Stimulated activated CD4-positive, alpha-beta T cell treated with anti-CD3 and anti-CD28 coated beads, Interleukin-1b, Interleukin-23, amount 100 ng/mL, for 24 hours (primary cell): ENCODE measurements around the gene SRRM1.

Source experiments
- DNase-seq, 4 experiments: peaks; one replicate each; pipeline ENCODE4 v3.0.0-alpha.2; 2020; ENCODE audit warnings: low read depth in 4 of 4, low spot score in 1 of 4

SRRM1 gene

GRCh38 chr1:24642481-24643362 is at the start of gene SRRM1:
Gene SRRM1 (plus strand): TSS chr1:24643302. CDS start chr1:24643327, 25 bp downstream.
- DNase-seq = peak; percentile 91 to 99 (median 96)

GRCh38 chr1:24594328-24594598 is 48.8 kb upstream of the SRRM1 start:
- no peak for DNase-seq

- no peak for DNase-seq
Measured at GRCh38 chr1:24596401-24596880, 46.7 kb upstream of the SRRM1 start.

- DNase-seq = no peak
Measured at GRCh38 chr1:24599265-24599664, 43.8 kb upstream of the SRRM1 start.

- DNase-seq = no peak
Measured at GRCh38 chr1:24600551-24600950, 42.6 kb upstream of the SRRM1 start.

- no peak for DNase-seq
Measured at GRCh38 chr1:24605534-24606295, 37.4 kb upstream of the SRRM1 start.

- DNase-seq = no peak
Measured at GRCh38 chr1:24606296-24606605, 36.9 kb upstream of the SRRM1 start.

- no peak for DNase-seq
Measured at GRCh38 chr1:24606621-24607020, 36.5 kb upstream of the SRRM1 start.

GRCh38 chr1:24609949-24610517 is 33.1 kb upstream of the SRRM1 start:
- no peak for DNase-seq

- DNase-seq = no peak
Measured at GRCh38 chr1:24619376-24619775, 23.7 kb upstream of the SRRM1 start.

GRCh38 chr1:24620678-24621077 is 22.4 kb upstream of the SRRM1 start:
- DNase-seq = no peak

GRCh38 chr1:24621121-24621520 is 22.0 kb upstream of the SRRM1 start:
- no peak for DNase-seq

- no peak for DNase-seq
Measured at GRCh38 chr1:24622218-24622617, 20.9 kb upstream of the SRRM1 start.

- DNase-seq = no peak
Measured at GRCh38 chr1:24632832-24633175, 10.3 kb upstream of the SRRM1 start.

GRCh38 chr1:24635195-24635843 is 7.8 kb upstream of the SRRM1 start:
- DNase-seq = no peak

- no peak for DNase-seq
Measured at GRCh38 chr1:24636661-24637357, 6.3 kb upstream of the SRRM1 start.

GRCh38 chr1:24639094-24639493 is 4.0 kb upstream of the SRRM1 start:
- DNase-seq = no peak

- DNase-seq = no peak
Measured at GRCh38 chr1:24639881-24640280, 3.2 kb upstream of the SRRM1 start.

GRCh38 chr1:24640288-24640687 is 2.8 kb upstream of the SRRM1 start:
- no peak for DNase-seq

GRCh38 chr1:24641646-24642151 is 1.4 kb upstream of the SRRM1 start:
- DNase-seq = peak in 2 of 4 experiments; percentile 7 to 24
